Panc1 (cell line): ENCODE data around the gene ARSI.

Experiments used
- CTCF ChIP-seq: fragments of 450-650 bp; IDR thresholded peaks from 2 replicates; pipeline ENCODE4 v1.5.1; 2017; ENCODE audit warnings: mild to moderate bottlenecking
- POLR2AphosphoS5 ChIP-seq: IDR thresholded peaks from 2 replicates; pipeline ENCODE4 v1.6.1; 2012; ENCODE audit warnings: mild to moderate bottlenecking, low read depth, low read length, moderate library complexity
- REST ChIP-seq, 2 experiments: IDR thresholded peaks; 2 replicates each; pipeline ENCODE4 v1.6.1; 2011 to 2012; ENCODE audit warnings: low read depth in 2 of 2, control low read depth in 1 of 2, low read length in 1 of 2, mild to moderate bottlenecking in 1 of 2, moderate library complexity in 1 of 2; ENCODE audit not compliant: insufficient read depth in 1 of 2
- SIN3A ChIP-seq: IDR thresholded peaks from 2 replicates; pipeline ENCODE4 v1.6.1; 2012; ENCODE audit warnings: low read depth, mild to moderate bottlenecking, low read length, moderate library complexity, borderline replicate concordance; ENCODE audit not compliant: insufficient read depth
- TCF7L2 ChIP-seq: IDR thresholded peaks from 2 replicates; pipeline ENCODE4 v1.6.1; 2011; ENCODE audit warnings: mild to moderate bottlenecking, low read depth, low read length, inconsistent platforms

- no peak for TF ChIP-seq REST (IDR thresholded peaks at IDR 0.05; ENCODE audit: insufficient read depth in 1 of 2, low read depth in 2 of 2, low read length in 1 of 2)
- TF ChIP-seq CTCF, result no peak
- no peak for TF ChIP-seq SIN3A
- no peak for TF ChIP-seq POLR2AphosphoS5
- no peak for TF ChIP-seq TCF7L2
Observed at GRCh38 chr5:150253416-150254208, 49.1 kb downstream of the ARSI start.
